D721Med (cell line): ENCODE data around the gene CORO2A.

Source experiments
- DNase-seq: peaks from one replicate; pipeline ENCODE4 v3.0.0; 2011; ENCODE audit warnings: low spot score; ENCODE audit not compliant: insufficient read length
- FAIRE-seq: peaks from 2 replicates; lab custom pipeline; 2011; peaks lifted over from hg19 to GRCh38; lab: Jason Lieb, UNC
- TF ChIP-seq, protein P1 (sequence below): IDR thresholded peaks from 2 replicates; pipeline ENCODE4 v1.5.1; 2012; ENCODE audit warnings: mild to moderate bottlenecking, control low read depth; ENCODE audit not compliant: insufficient read depth; ENCODE audit errors: missing control alignments

The CORO2A gene

DNA sequence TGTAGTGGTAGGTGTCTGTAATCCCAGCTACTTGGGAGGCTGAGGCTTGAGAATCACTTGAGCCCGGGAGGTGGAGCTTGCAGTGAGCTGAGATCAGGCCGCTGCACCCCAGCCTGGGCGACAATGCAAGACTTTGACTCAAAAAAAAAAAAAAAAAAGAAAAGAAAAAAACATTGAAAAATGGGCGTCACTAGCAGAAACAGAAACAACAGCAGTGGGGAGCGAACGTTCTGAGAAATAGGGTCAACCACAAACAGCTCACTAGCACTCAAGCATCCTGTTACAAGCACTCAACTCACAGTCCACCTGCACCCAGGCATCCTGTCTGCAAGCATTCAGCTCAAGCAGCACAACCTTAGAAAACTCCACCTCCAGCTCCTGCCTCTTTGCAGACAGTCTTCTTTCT is 90.6 kb downstream of the CORO2A start:
- TF ChIP-seq, protein P1, sequence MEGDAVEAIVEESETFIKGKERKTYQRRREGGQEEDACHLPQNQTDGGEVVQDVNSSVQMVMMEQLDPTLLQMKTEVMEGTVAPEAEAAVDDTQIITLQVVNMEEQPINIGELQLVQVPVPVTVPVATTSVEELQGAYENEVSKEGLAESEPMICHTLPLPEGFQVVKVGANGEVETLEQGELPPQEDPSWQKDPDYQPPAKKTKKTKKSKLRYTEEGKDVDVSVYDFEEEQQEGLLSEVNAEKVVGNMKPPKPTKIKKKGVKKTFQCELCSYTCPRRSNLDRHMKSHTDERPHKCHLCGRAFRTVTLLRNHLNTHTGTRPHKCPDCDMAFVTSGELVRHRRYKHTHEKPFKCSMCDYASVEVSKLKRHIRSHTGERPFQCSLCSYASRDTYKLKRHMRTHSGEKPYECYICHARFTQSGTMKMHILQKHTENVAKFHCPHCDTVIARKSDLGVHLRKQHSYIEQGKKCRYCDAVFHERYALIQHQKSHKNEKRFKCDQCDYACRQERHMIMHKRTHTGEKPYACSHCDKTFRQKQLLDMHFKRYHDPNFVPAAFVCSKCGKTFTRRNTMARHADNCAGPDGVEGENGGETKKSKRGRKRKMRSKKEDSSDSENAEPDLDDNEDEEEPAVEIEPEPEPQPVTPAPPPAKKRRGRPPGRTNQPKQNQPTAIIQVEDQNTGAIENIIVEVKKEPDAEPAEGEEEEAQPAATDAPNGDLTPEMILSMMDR, result no peak
- DNase-seq, result no peak
- no peak for FAIRE-seq

DNA sequence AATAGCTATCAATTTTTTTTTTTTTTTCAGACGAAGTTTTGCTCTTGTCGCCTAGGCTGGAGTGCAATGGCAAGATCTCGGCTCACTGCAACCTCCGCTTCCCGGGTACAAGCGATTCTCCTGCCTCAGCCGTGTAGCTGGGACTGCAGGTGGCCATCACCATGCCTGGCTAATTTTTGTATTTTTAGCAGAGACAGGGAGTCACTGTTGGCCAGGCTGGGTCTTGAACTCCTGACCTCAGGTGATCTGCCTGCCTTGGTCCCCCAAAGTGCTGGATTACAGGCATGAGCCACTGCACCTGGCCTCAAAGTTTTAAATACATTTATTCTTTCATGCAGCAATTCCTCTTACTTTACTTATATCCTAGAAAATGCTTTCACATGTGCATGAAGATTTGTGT is 91.0 kb downstream of the CORO2A start:
- TF ChIP-seq, protein P1, result no peak
- FAIRE-seq, result no peak
- no peak for DNase-seq

DNA sequence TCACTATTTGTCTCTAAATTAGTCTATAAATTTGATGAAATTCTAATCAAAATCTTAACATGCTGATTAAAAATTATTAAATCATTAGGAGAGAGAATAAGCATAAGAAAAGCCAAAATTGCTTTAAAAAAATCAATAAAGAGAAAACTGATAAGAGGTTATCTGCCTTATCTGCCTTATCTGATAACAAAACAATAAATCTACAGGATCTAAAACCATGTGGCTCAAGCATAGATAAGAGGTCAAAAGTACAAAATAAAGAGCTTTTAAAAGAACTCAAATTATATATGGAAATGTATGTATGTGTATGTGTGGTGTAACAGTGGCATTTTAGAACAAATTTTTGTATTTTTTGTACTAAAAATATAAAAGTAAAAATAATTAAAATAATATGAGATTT is 92.0 kb downstream of the CORO2A start:
- DNase-seq, result no peak
- TF ChIP-seq, protein P1, result no peak
- no peak for FAIRE-seq

DNA sequence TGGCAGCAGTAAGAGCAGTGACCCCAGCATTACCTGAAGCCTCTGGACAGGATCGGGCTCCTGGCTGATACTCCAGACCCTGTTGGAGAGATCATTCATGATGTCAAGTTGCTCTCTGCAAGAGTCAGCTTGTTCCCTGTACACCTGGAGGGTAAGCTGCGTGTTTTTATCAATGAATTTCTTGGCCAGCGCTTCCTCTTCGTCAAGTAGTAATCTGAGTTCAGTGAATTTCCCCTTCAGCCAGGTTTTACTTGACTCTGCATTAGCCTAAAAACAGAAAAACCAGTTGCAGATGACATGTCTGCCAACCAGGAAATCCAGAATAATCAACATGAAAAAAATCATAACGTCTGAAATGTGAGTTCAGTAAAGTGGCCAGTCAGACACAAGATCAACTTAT is 92.5 kb downstream of the CORO2A start:
- no peak for FAIRE-seq
- TF ChIP-seq, protein P1, result no peak
- DNase-seq, result no peak

DNA sequence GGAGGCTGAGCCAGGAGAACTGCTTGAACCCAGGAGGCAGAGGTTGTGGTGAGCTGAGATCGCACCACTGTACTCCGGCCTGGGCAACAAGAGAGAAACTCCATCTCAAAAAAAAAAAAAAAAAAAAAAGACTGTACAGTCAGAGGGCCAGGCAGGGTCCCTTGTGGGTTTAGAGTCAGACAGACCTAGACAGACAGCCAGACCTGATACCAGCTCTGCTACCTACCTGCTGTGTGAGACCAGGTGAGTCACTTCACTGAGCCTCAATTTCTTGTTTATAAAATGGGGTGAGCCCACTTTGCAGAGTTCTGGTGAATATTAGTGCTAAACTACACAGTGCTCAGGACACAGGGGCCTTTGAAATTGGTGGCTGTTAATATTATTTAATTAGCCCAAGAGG is 93.1 kb downstream of the CORO2A start:
- TF ChIP-seq, protein P1, result no peak
- no peak for DNase-seq
- no peak for FAIRE-seq

DNA sequence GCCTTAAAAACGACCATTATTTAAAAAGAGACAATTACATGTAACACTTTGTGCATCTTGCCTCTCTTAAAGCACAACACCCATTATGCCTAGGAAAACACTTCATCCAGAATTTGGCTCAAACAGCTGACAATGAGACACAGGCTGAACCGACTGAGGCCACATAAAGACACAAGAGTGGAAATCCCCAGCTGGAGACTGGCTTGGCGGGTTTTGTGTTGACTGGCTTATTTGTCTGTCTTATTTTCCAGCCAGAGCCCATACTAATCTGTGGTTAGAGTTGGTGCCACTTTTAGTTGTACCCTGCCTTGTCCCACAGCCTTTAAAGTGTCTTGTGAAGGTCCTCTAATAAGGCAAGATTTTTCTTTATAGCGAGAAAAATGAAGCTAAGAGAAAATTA is 94.6 kb downstream of the CORO2A start:
- TF ChIP-seq, protein P1, result no peak
- no peak for FAIRE-seq
- DNase-seq, result no peak

DNA sequence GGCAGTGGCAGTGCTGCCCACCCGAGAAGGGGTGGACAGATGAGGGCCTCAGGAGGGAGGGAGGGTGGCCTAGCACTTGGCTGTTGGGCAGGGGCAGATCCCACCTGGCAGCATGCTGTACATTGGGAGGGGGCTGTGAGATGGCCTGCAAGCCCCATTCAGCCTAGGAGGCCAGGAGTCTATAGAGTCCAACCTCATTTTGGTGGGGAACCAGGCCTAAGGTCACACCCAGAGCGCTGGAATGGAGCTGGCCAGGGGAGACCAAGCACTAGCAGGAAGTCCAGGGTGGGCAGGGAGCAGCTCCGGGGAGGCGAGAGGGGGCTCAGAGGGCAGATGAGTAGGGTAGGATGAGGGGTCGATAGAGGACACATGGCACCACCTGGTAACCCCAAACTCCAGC is 96.3 kb downstream of the CORO2A start:
- no peak for FAIRE-seq
- DNase-seq, result no peak
- TF ChIP-seq, protein P1, result no peak
